Chondrocyte (in vitro differentiated cells): Measurements from ENCODE around the gene GINS2. TPM values are rescaled to one million over a fixed set of nuclear protein-coding genes. Genes with fewer than 3 reads are reported as not detected.

ENCODE experiments used
- DNase-seq: peaks from one replicate; pipeline ENCODE4 v3.0.0; 2021; ENCODE audit warnings: mixed read lengths, low spot score
- H3K27ac Mint-ChIP-seq: one replicate; pipeline ENCODE4 v1.8.0; 2021; ENCODE audit warnings: mild to moderate bottlenecking, moderate library complexity, mixed read lengths; ENCODE audit not compliant: unreplicated experiment
- H3K27me3 Mint-ChIP-seq: 2 replicates; pipeline ENCODE4 v1.8.0; 2021; ENCODE audit warnings: low read depth, mixed read lengths
- H3K36me3 Mint-ChIP-seq: 2 replicates; pipeline ENCODE4 v1.8.0; 2021; ENCODE audit warnings: low read depth, mixed read lengths
- H3K4me1 Mint-ChIP-seq: 2 replicates; pipeline ENCODE4 v1.8.0; 2021; ENCODE audit warnings: low read depth, mild to moderate bottlenecking, mixed read lengths
- H3K4me3 Mint-ChIP-seq: one replicate; pipeline ENCODE4 v1.8.0; 2021; ENCODE audit warnings: mild to moderate bottlenecking, moderate library complexity, mixed read lengths; ENCODE audit not compliant: unreplicated experiment
- H3K9me3 Mint-ChIP-seq: 2 replicates; pipeline ENCODE4 v1.8.0; 2021; ENCODE audit warnings: low read depth, mixed read lengths
- total RNA-seq: library from RNA; stranded (reverse); gene quantifications from 3 replicates; pipeline ENCODE4 v1.2.1, GENCODE V29; 2021
- TF ChIP-seq, protein P1 (sequence below): fragments of 200-600 bp; sonication (generic); IDR thresholded peaks from 2 replicates; pipeline ENCODE4 v1.5.0; 2021; ENCODE audit warnings: antibody characterized with exemption, mild to moderate bottlenecking, moderate library complexity

GINS2 gene
- total RNA-seq, 1 donor from 2014 or later, result 3.8 TPM

DNA sequence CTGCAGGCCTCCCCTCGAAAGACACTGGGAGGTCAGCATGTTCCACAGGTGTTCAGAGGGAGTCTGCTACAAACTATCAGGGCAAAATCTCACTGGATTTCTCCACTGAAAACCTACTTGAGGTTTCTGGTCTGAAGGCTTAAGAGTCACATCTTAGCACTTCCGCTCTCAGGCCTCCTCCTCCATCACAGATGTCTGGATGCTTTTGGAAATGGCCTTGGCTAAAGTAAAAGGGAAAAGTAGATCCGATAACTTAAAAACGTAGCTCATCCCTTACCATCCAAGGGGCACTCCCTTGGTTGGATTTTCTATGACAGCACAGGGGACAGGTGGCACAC lies 14.4 kb downstream of the GINS2 start:
- H3K36me3 Mint-ChIP-seq, result peaks cover 23% of the 10 kb centered on the region
- H3K27me3 Mint-ChIP-seq, result no peaks in the 10 kb centered on the region
- no peak for DNase-seq
- peaks cover 13% of the 10 kb centered on the region for H3K4me1 Mint-ChIP-seq
- H3K9me3 Mint-ChIP-seq, result no peaks in the 10 kb centered on the region
- peak overlapping the region; percentile 51 for H3K27ac Mint-ChIP-seq
- TF ChIP-seq, protein P1, sequence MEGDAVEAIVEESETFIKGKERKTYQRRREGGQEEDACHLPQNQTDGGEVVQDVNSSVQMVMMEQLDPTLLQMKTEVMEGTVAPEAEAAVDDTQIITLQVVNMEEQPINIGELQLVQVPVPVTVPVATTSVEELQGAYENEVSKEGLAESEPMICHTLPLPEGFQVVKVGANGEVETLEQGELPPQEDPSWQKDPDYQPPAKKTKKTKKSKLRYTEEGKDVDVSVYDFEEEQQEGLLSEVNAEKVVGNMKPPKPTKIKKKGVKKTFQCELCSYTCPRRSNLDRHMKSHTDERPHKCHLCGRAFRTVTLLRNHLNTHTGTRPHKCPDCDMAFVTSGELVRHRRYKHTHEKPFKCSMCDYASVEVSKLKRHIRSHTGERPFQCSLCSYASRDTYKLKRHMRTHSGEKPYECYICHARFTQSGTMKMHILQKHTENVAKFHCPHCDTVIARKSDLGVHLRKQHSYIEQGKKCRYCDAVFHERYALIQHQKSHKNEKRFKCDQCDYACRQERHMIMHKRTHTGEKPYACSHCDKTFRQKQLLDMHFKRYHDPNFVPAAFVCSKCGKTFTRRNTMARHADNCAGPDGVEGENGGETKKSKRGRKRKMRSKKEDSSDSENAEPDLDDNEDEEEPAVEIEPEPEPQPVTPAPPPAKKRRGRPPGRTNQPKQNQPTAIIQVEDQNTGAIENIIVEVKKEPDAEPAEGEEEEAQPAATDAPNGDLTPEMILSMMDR, result no peak
- peak overlapping the region; percentile 7 for H3K4me3 Mint-ChIP-seq

DNA sequence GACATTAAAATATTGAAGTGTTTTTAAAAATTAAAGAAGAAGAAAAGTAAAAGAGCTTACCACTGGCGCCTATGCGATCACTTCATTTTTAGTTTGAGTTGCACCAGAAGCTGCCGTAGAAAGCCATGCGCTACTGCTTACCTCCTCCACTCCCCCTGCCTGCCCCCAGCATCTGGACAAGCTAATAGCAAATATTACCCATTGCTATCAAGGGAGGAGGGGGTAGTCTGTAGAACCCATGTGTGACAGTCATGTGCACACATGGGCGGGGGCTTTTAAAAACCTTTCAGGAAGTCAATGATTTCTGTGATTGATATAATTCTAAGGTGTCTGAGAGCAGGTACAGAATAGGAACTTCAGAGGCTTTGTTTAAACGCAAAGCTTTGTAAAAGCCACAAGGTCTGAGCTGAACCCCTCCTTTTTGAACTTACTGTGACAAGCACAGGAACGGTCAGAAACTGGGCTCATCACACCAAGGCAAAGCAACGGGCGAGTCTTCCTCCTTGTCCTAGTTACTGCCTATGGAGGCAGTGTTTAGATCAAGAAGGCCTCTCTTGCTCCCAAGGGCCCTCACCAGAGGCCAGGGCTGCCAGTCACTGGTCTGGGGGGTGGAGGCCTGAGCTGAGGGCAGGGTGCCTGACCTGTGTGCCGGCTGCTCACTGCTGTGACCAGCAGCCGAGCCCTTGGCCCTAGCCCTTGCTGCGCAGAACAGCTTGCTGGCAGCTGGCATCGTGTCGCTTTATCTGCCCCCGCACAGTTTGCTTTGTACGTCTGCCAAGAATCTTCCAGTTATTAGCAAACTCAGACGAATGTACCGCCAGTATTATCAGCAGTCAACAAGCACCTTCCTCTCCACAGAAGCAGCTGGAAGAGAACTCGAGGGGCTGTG lies 15.0 kb downstream of the GINS2 start:
- H3K36me3 Mint-ChIP-seq, result peaks cover 23% of the 10 kb centered on the region
- DNase-seq, result peak; percentile 65
- TF ChIP-seq, protein P1, result peak; percentile 9
- H3K9me3 Mint-ChIP-seq, result no peaks in the 10 kb centered on the region
- no peaks in the 10 kb centered on the region for H3K27me3 Mint-ChIP-seq
- peaks cover 13% of the 10 kb centered on the region for H3K4me1 Mint-ChIP-seq
- H3K27ac Mint-ChIP-seq, result peak overlapping the region; percentile 51
- peak overlapping the region; percentile 7 for H3K4me3 Mint-ChIP-seq

DNA sequence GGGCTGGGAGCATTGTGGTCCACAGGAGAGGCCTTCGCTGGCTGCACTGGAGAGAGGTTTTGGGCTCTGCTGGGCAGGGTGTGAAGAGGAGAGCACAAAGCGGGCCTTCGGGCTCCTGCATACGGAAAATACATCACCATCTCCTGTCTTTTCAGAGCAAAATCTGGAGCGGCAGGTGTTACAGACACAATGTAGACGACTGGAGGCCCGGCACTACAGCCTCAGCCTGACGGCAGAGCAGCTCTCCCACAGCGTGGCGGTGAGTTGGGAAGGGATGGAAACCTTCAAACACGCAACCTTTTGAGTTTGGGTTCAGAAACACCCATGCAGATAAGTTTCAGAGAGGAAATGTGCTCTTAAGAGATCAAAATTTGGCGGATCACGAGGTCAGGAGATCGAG lies 17.9 kb downstream of the GINS2 start:
- Mint-ChIP-seq H3K36me3 (peaks cover 36% of the 10 kb centered on the region), H3K27ac (no peak overlapping the region), H3K4me3 (no peak overlapping the region), H3K9me3 (no peaks in the 10 kb centered on the region), H3K4me1 (peaks cover 13% of the 10 kb centered on the region), H3K27me3 (no peaks in the 10 kb centered on the region)
- peak; percentile 48 for DNase-seq
- TF ChIP-seq, protein P1, result no peak

DNA sequence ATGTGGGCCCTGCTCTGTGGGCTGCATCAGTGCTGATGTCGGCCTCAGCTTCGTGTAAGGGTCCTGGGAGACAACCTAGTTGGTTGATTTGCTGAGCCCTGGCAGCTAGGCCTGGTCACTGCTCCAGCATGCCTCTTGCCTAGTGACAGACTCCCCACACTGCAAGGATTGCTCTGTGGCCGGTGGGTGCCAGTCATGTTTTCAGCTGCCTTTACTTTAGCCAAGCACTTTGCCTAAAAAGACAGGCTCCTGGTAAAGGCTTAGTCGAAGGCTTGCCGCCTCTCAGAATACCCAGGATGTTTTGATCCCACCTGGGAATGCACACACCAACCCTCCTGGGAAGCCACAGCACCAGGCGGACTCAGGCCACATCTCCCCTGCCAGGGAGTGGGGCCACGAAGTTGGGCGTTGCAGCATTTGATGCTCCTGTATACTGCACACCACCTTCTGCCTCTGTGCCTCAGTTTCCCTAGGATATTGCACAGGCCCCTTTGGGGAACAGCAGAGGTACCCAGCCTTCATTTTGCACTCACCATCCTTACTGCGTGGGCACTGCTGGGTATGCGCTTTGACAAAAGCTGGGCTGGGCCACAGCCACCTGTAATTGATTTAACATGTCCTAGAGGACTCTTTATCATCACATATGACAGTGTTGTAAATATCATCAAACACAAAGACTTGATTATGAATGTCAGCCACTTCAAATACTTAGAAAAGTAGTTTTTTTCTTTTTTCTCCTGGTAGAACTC lies 19.9 kb downstream of the GINS2 start:
- Mint-ChIP-seq H3K36me3 (peaks cover 37% of the 10 kb centered on the region), H3K27me3 (no peaks in the 10 kb centered on the region), H3K27ac (no peak overlapping the region), H3K4me3 (no peak overlapping the region), H3K4me1 (peaks cover 6% of the 10 kb centered on the region), H3K9me3 (no peaks in the 10 kb centered on the region)
- TF ChIP-seq, protein P1, result no peak
- peak; percentile 59 for DNase-seq

DNA sequence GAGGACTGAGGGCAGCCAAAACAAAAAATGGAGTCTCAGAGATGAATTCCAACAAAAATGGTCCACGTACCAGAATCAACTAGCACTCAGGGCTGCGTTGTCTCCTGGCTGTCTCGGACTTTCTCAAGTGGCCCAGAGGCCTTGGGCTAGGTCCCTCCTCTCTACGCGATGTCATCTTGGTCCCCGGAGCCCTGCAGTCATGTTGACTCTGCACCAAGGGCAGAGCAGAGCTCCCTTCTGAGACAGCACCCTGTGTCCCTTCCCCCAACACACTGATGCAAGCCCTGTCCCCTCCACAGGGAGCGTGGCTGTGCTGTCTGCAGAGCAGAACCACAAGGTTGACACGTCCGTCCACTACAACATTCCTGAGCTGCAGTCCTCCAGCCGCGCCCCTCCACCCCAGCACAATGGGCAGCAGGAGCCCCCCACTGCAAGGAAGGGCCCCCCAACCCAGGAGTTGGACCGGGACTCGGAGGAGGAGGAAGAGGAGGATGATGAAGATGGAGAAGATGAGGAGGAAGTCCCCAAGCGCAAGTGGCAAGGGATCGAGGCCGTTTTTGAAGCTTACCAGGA lies 20.8 kb downstream of the GINS2 start:
- H3K27me3 Mint-ChIP-seq, result no peaks in the 10 kb centered on the region
- H3K4me3 Mint-ChIP-seq, result no peak overlapping the region
- peaks cover 41% of the 10 kb centered on the region for H3K36me3 Mint-ChIP-seq
- no peak overlapping the region for H3K27ac Mint-ChIP-seq
- DNase-seq, result peak; percentile 77
- no peaks in the 10 kb centered on the region for H3K4me1 Mint-ChIP-seq
- H3K9me3 Mint-ChIP-seq, result no peaks in the 10 kb centered on the region
- TF ChIP-seq, protein P1, result no peak
